HT1080 (cell line): Measurements from ENCODE around the gene CAPN12. TPM values are rescaled to one million over a fixed set of nuclear protein-coding genes. Genes with fewer than 3 reads are reported as not detected.

Experiments
- DNase-seq: peaks from one replicate; pipeline ENCODE4 v3.0.0-alpha.2; 2015; ENCODE audit warnings: low read depth
- total RNA-seq: library from RNA; depleted of rRNA; stranded (reverse); fragments of >200 nt; shearing (Covaris generic); gene quantifications from 2 replicates; pipeline ENCODE4 v1.2.3, GENCODE V29; 2014

CAPN12 gene
- total RNA-seq, 1 experiment from 2014 or later, result 0.14 TPM

- DNase-seq, result no peak
Observed at GRCh38 chr19:38697197-38697596, 47.1 kb downstream of the CAPN12 start.

GRCh38 chr19:38696729-38697055, 47.6 kb downstream of the CAPN12 start:
- no peak for DNase-seq

GRCh38 chr19:38695832-38696728, 48.2 kb downstream of the CAPN12 start:
- DNase-seq, result no peak

GRCh38 chr19:38695317-38695683, 49.0 kb downstream of the CAPN12 start:
- no peak for DNase-seq

GRCh38 chr19:38693380-38694223, 50.7 kb downstream of the CAPN12 start:
- peak; percentile 99 for DNase-seq

GRCh38 chr19:38692458-38693379, 51.6 kb downstream of the CAPN12 start:
- peak; percentile 55 for DNase-seq

- DNase-seq, result peak; percentile 94
Observed at GRCh38 chr19:38691938-38692457, 52.3 kb downstream of the CAPN12 start.

GRCh38 chr19:38690832-38691231, 53.4 kb downstream of the CAPN12 start:
- no peak for DNase-seq

GRCh38 chr19:38690146-38690545, 54.1 kb downstream of the CAPN12 start:
- DNase-seq, result no peak

GRCh38 chr19:38687837-38688378, 56.4 kb downstream of the CAPN12 start:
- no peak for DNase-seq

- DNase-seq, result no peak
Observed at GRCh38 chr19:38686530-38686888, 57.8 kb downstream of the CAPN12 start.

- DNase-seq, result peak; percentile 80
Observed at GRCh38 chr19:38685666-38686529, 58.4 kb downstream of the CAPN12 start.

GRCh38 chr19:38684862-38685665, 59.2 kb downstream of the CAPN12 start:
- DNase-seq, result no peak

GRCh38 chr19:38684078-38684861, 60.0 kb downstream of the CAPN12 start:
- peak; percentile 98 for DNase-seq

- peak; percentile 98 for DNase-seq
Observed at GRCh38 chr19:38683393-38684077, 60.7 kb downstream of the CAPN12 start.

- DNase-seq, result no peak
Observed at GRCh38 chr19:38682872-38683392, 61.3 kb downstream of the CAPN12 start.

- DNase-seq, result no peak
Observed at GRCh38 chr19:38682195-38682867, 61.9 kb downstream of the CAPN12 start.
